ENCODE data around the gene PSMD14. TPM values are rescaled to one million over a fixed set of nuclear protein-coding genes. Genes with fewer than 3 reads are reported as not detected.

The PSMD14 gene
- polyA plus RNA-seq, 1 donor from 2014 or later, result 136 TPM

DNA sequence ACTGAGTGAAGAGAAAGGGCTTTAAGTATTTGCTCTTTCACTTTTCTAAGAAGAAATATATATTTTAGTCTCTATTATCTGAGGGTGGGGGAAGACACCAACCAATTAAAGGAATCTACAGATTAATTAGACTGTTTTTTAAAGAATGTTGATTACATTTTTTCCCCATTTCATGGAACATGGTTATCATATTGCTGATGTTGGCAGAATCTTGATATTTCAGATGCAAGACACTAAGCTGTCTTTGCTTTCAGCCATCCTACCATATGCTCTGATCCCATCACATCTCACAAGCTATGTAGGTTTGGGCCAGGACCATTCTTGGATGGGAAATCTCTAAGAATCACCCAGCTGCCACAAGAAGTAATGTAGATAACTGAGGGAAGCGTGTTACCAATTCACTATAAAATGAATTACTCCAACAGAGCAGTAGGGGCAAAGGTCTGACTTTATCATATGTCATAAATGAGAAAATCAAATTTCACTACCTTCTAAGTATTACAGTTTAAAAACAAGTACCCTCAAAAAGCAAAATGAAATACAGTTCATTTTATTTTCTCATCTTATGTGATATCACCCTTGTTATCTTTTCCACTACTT lies 101.2 kb downstream of the PSMD14 start:
- no peaks in the 10 kb centered on the region for H3F3A ChIP-seq (ENCODE audit: insufficient read depth, low read length, poor library complexity, severe bottlenecking)
- H3K9me3 ChIP-seq (ENCODE audit: low read length), result no peaks in the 10 kb centered on the region
- H4K20me1 ChIP-seq (ENCODE audit: insufficient read depth), result no peaks in the 10 kb centered on the region
- H2AFZ ChIP-seq (ENCODE audit: low read depth, low read length), result no peak overlapping the region
- no peaks in the 10 kb centered on the region for H3K79me2 ChIP-seq (replicated peaks; ENCODE audit: insufficient read depth, low read length)
- TF ChIP-seq SMC3 (conservative IDR thresholded peaks at IDR 0.05; ENCODE audit: poor library complexity) (no peak), MXI1 (conservative IDR thresholded peaks at IDR 0.05; ENCODE audit: poor library complexity, severe bottlenecking) (no peak), TAF1 (IDR thresholded peaks at IDR 0.05; ENCODE audit: low read depth) (no peak), RAD21 (conservative IDR thresholded peaks at IDR 0.05) (no peak), EZH2 (IDR thresholded peaks at IDR 0.05; ENCODE audit: borderline replicate concordance, insufficient read depth, low read length, poor library complexity, severe bottlenecking) (no peak), EP300 (conservative IDR thresholded peaks at IDR 0.05; ENCODE audit: poor library complexity, severe bottlenecking) (no peak), POLR2AphosphoS5 (IDR thresholded peaks at IDR 0.05) (no peak)
- TF ChIP-seq, protein P1, sequence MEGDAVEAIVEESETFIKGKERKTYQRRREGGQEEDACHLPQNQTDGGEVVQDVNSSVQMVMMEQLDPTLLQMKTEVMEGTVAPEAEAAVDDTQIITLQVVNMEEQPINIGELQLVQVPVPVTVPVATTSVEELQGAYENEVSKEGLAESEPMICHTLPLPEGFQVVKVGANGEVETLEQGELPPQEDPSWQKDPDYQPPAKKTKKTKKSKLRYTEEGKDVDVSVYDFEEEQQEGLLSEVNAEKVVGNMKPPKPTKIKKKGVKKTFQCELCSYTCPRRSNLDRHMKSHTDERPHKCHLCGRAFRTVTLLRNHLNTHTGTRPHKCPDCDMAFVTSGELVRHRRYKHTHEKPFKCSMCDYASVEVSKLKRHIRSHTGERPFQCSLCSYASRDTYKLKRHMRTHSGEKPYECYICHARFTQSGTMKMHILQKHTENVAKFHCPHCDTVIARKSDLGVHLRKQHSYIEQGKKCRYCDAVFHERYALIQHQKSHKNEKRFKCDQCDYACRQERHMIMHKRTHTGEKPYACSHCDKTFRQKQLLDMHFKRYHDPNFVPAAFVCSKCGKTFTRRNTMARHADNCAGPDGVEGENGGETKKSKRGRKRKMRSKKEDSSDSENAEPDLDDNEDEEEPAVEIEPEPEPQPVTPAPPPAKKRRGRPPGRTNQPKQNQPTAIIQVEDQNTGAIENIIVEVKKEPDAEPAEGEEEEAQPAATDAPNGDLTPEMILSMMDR (IDR thresholded peaks at IDR 0.05; ENCODE audit: poor library complexity, severe bottlenecking), result no peak
- TF ChIP-seq, protein P2, sequence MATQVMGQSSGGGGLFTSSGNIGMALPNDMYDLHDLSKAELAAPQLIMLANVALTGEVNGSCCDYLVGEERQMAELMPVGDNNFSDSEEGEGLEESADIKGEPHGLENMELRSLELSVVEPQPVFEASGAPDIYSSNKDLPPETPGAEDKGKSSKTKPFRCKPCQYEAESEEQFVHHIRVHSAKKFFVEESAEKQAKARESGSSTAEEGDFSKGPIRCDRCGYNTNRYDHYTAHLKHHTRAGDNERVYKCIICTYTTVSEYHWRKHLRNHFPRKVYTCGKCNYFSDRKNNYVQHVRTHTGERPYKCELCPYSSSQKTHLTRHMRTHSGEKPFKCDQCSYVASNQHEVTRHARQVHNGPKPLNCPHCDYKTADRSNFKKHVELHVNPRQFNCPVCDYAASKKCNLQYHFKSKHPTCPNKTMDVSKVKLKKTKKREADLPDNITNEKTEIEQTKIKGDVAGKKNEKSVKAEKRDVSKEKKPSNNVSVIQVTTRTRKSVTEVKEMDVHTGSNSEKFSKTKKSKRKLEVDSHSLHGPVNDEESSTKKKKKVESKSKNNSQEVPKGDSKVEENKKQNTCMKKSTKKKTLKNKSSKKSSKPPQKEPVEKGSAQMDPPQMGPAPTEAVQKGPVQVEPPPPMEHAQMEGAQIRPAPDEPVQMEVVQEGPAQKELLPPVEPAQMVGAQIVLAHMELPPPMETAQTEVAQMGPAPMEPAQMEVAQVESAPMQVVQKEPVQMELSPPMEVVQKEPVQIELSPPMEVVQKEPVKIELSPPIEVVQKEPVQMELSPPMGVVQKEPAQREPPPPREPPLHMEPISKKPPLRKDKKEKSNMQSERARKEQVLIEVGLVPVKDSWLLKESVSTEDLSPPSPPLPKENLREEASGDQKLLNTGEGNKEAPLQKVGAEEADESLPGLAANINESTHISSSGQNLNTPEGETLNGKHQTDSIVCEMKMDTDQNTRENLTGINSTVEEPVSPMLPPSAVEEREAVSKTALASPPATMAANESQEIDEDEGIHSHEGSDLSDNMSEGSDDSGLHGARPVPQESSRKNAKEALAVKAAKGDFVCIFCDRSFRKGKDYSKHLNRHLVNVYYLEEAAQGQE (IDR thresholded peaks at IDR 0.05; ENCODE audit: borderline replicate concordance), result no peak
- peaks cover 18% of the 10 kb centered on the region for H3K27me3 ChIP-seq (ENCODE audit: insufficient read depth, low read depth, low read length)
- no peaks in the 10 kb centered on the region for H3K36me3 ChIP-seq (ENCODE audit: insufficient read depth, low read length)
- no peak overlapping the region for H3K4me3 ChIP-seq (ENCODE audit: low read length)
- H3K27ac ChIP-seq (ENCODE audit: low read length), result no peak overlapping the region
- no peak overlapping the region for H3K4me2 ChIP-seq (ENCODE audit: low read length)
- no peaks in the 10 kb centered on the region for H3K9me2 ChIP-seq (ENCODE audit: insufficient read depth, low read length)
- H3K9ac ChIP-seq (ENCODE audit: low read length), result no peak overlapping the region

DNA sequence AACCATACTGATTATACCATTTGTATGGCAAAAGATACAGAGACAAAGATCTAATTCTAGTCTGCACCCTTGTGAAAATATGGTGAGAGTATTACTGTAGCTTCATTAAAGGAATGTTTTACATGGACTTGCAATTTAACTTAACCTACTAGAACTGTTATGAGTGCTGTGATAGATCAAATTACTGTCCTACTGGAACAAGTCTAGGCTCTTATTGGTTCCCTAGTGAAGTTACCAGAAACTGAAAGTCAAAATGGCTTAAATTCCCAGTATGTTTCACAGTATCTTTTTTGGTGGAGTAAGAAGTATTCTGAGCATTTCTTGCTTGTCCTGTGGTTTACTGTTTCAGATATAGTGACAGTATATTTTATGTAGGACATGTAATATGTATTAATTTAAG lies 104.1 kb downstream of the PSMD14 start:
- H3K27me3 ChIP-seq (ENCODE audit: insufficient read depth, low read depth, low read length), result peaks cover 47% of the 10 kb centered on the region
- no peak overlapping the region for H3K9ac ChIP-seq (ENCODE audit: low read length)
- H3K79me2 ChIP-seq (replicated peaks; ENCODE audit: insufficient read depth, low read length), result no peaks in the 10 kb centered on the region
- H3K9me3 ChIP-seq (ENCODE audit: low read length), result no peaks in the 10 kb centered on the region
- no peaks in the 10 kb centered on the region for H3K36me3 ChIP-seq (ENCODE audit: insufficient read depth, low read length)
- H3K27ac ChIP-seq (ENCODE audit: low read length), result no peak overlapping the region
- H2AFZ ChIP-seq (ENCODE audit: low read depth, low read length), result no peak overlapping the region
- H3K4me3 ChIP-seq (ENCODE audit: low read length), result no peak overlapping the region
- no peak for TF ChIP-seq SMC3 (conservative IDR thresholded peaks at IDR 0.05; ENCODE audit: poor library complexity)
- TF ChIP-seq EP300 (conservative IDR thresholded peaks at IDR 0.05; ENCODE audit: poor library complexity, severe bottlenecking), result no peak
- TF ChIP-seq MXI1 (conservative IDR thresholded peaks at IDR 0.05; ENCODE audit: poor library complexity, severe bottlenecking), result no peak
- H3K4me2 ChIP-seq (ENCODE audit: low read length), result no peak overlapping the region
- no peaks in the 10 kb centered on the region for H3K9me2 ChIP-seq (ENCODE audit: insufficient read depth, low read length)
- no peaks in the 10 kb centered on the region for H3F3A ChIP-seq (ENCODE audit: insufficient read depth, low read length, poor library complexity, severe bottlenecking)
- H4K20me1 ChIP-seq (ENCODE audit: insufficient read depth), result no peaks in the 10 kb centered on the region

All from neural cell (in vitro differentiated cells).